HEK293 (cell line): Measurements from ENCODE around the gene RGL3.

Experiments
- CTCF ChIA-PET: fragments of 350-600 bp; formaldehyde crosslinking; extraction: SDS; loops from one replicate; lab custom pipeline; 2021; ENCODE audit warnings: antibody characterized with exemption; lab: Yijun Ruan, JAX
- POLR2A ChIA-PET: fragments of 300-600 bp; formaldehyde crosslinking; extraction: SDS; loops from one replicate; lab custom pipeline; 2020; ENCODE audit warnings: antibody characterized with exemption, inconsistent platforms; lab: Yijun Ruan, JAX
- H3K27ac ChIP-seq: fragments of 200-500 bp; sonication (Bioruptor generic); 2 replicates; pipeline ENCODE4 v1.5.1; 2014; ENCODE audit warnings: low read depth, low read length, control low read depth, inconsistent platforms; ENCODE audit errors: extremely low read depth
- H3K36me3 ChIP-seq, 2 experiments: fragments of 200-500 bp in 1 of 2; sonication (Bioruptor generic) in 1 of 2; 1 replicate in 1 of 2; 2 replicates in 1 of 2; pipeline ENCODE4 v1.5.1; 2014 to 2017; ENCODE audit warnings: inconsistent platforms in 2 of 2, low read length in 2 of 2; ENCODE audit not compliant: control insufficient read depth in 2 of 2, insufficient read depth in 1 of 2
- H3K4me1 ChIP-seq: fragments of 200-500 bp; sonication (Bioruptor generic); 2 replicates; pipeline ENCODE4 v1.5.1; 2014; ENCODE audit warnings: mild to moderate bottlenecking, low read length, inconsistent platforms; ENCODE audit not compliant: control insufficient read depth, insufficient read depth
- H3K4me3 ChIP-seq: 2 replicates; pipeline ENCODE4 v1.5.1; 2011; ENCODE audit warnings: low read depth, mild to moderate bottlenecking, control low read depth, low read length, moderate library complexity
- H3K9me3 ChIP-seq: fragments of 200-500 bp; sonication (Bioruptor generic); 2 replicates; pipeline ENCODE4 v1.5.1; 2014; ENCODE audit warnings: low read depth, low read length, inconsistent platforms; ENCODE audit not compliant: control insufficient read depth, insufficient read depth
- KLF10 ChIP-seq: fragments of 450-650 bp; IDR thresholded peaks from 2 replicates; pipeline ENCODE4 v1.5.1; 2018; ENCODE audit warnings: missing biosample characterization, mild to moderate bottlenecking, missing genetic modification characterization
- KLF8 ChIP-seq: fragments of 450-650 bp; formaldehyde crosslinking; IDR thresholded peaks from 2 replicates; pipeline ENCODE4 v1.5.1; 2016; ENCODE audit warnings: missing biosample characterization, missing genetic modification characterization
- MEIS1 ChIP-seq: sonication (generic); formaldehyde crosslinking; IDR thresholded peaks from 2 replicates; pipeline ENCODE4 v1.8.1; 2022; ENCODE audit warnings: missing genetic modification reagents, mild to moderate bottlenecking, borderline replicate concordance
- REPIN1 ChIP-seq: fragments of 450-650 bp; formaldehyde crosslinking; IDR thresholded peaks from 2 replicates; pipeline ENCODE4 v1.5.1; 2017; ENCODE audit warnings: missing biosample characterization, missing genetic modification characterization, low read depth
- ZBTB48 ChIP-seq: fragments of 450-650 bp; formaldehyde crosslinking; IDR thresholded peaks from 2 replicates; pipeline ENCODE4 v1.5.1; 2016; ENCODE audit warnings: missing biosample characterization, missing genetic modification characterization
- ZNF211 ChIP-seq: fragments of 450-650 bp; formaldehyde crosslinking; IDR thresholded peaks from 2 replicates; pipeline ENCODE4 v1.5.1; 2016; ENCODE audit warnings: low read depth, missing biosample characterization, missing genetic modification characterization
- ZNF214 ChIP-seq: fragments of 450-650 bp; formaldehyde crosslinking; IDR thresholded peaks from 2 replicates; pipeline ENCODE4 v1.5.1; 2017; ENCODE audit warnings: missing biosample characterization, mild to moderate bottlenecking, missing genetic modification characterization, borderline replicate concordance
- ZNF223 ChIP-seq: fragments of 450-650 bp; formaldehyde crosslinking; IDR thresholded peaks from 2 replicates; pipeline ENCODE4 v1.5.1; 2016; ENCODE audit warnings: missing biosample characterization, missing genetic modification characterization
- ZNF324 ChIP-seq: fragments of 450-650 bp; formaldehyde crosslinking; IDR thresholded peaks from 2 replicates; pipeline ENCODE4 v1.5.1; 2016; ENCODE audit warnings: missing biosample characterization, missing genetic modification characterization
- ZNF350 ChIP-seq: fragments of 450-650 bp; formaldehyde crosslinking; IDR thresholded peaks from 2 replicates; pipeline ENCODE4 v1.5.0; 2017; ENCODE audit warnings: missing biosample characterization, mild to moderate bottlenecking, missing genetic modification characterization
- ZNF366 ChIP-seq: fragments of 450-650 bp; formaldehyde crosslinking; conservative IDR thresholded peaks from 2 replicates; pipeline ENCODE4 v1.5.1; 2016; ENCODE audit warnings: missing biosample characterization, missing genetic modification characterization
- ZNF404 ChIP-seq: fragments of 450-650 bp; formaldehyde crosslinking; IDR thresholded peaks from 2 replicates; pipeline ENCODE4 v1.5.1; 2017; ENCODE audit warnings: missing biosample characterization, missing genetic modification characterization
- ZNF433 ChIP-seq: fragments of 450-650 bp; formaldehyde crosslinking; IDR thresholded peaks from 2 replicates; pipeline ENCODE4 v1.5.1; 2016; ENCODE audit warnings: missing biosample characterization, missing genetic modification characterization, low read depth
- ZNF510 ChIP-seq: fragments of 450-650 bp; formaldehyde crosslinking; IDR thresholded peaks from 2 replicates; pipeline ENCODE4 v1.5.1; 2018; ENCODE audit warnings: mild to moderate bottlenecking, missing genetic modification characterization, missing biosample characterization; ENCODE audit not compliant: insufficient replicate concordance
- ZNF785 ChIP-seq: fragments of 450-650 bp; formaldehyde crosslinking; IDR thresholded peaks from 2 replicates; pipeline ENCODE4 v1.5.1; 2016; ENCODE audit warnings: missing biosample characterization, missing genetic modification characterization
- ZNF830 ChIP-seq: fragments of 450-650 bp; IDR thresholded peaks from 2 replicates; pipeline ENCODE4 v1.5.0; 2018; ENCODE audit warnings: missing biosample characterization, missing genetic modification characterization, low read depth, mild to moderate bottlenecking, moderate library complexity
- ZNF843 ChIP-seq: fragments of 450-650 bp; formaldehyde crosslinking; IDR thresholded peaks from 2 replicates; pipeline ENCODE4 v1.5.1; 2016; ENCODE audit warnings: missing biosample characterization, missing genetic modification characterization
- ZSCAN30 ChIP-seq: fragments of 450-650 bp; IDR thresholded peaks from 2 replicates; pipeline ENCODE4 v1.5.1; 2018; ENCODE audit warnings: missing biosample characterization, mild to moderate bottlenecking, missing genetic modification characterization, moderate library complexity
- TF ChIP-seq, protein P1 (sequence below): fragments of 450-650 bp; formaldehyde crosslinking; IDR thresholded peaks from 2 replicates; pipeline ENCODE4 v1.5.1; 2016; ENCODE audit warnings: missing biosample characterization, missing genetic modification characterization
- TF ChIP-seq, protein P2 (sequence below): fragments of 450-650 bp; formaldehyde crosslinking; optimal IDR thresholded peaks from 2 replicates; pipeline ENCODE3; 2016; ENCODE audit warnings: missing biosample characterization, mild to moderate bottlenecking, missing genetic modification characterization
- TF ChIP-seq, protein P3 (sequence below): fragments of 450-650 bp; formaldehyde crosslinking; IDR thresholded peaks from 2 replicates; pipeline ENCODE4 v1.5.1; 2016; ENCODE audit warnings: missing biosample characterization, missing genetic modification characterization
- TF ChIP-seq, protein P4 (sequence below): fragments of 450-650 bp; formaldehyde crosslinking; IDR thresholded peaks from 2 replicates; pipeline ENCODE4 v1.5.1; 2016; ENCODE audit warnings: missing biosample characterization, missing genetic modification characterization
- TF ChIP-seq, protein P5 (sequence below): fragments of 450-650 bp; formaldehyde crosslinking; IDR thresholded peaks from 2 replicates; pipeline ENCODE4 v1.5.1; 2017; ENCODE audit warnings: missing biosample characterization, missing genetic modification characterization
- TF ChIP-seq, protein P6 (sequence below): fragments of 450-650 bp; formaldehyde crosslinking; IDR thresholded peaks from 2 replicates; pipeline ENCODE4 v1.5.1; 2017; ENCODE audit warnings: missing biosample characterization, missing genetic modification characterization

The RGL3 gene

DNA sequence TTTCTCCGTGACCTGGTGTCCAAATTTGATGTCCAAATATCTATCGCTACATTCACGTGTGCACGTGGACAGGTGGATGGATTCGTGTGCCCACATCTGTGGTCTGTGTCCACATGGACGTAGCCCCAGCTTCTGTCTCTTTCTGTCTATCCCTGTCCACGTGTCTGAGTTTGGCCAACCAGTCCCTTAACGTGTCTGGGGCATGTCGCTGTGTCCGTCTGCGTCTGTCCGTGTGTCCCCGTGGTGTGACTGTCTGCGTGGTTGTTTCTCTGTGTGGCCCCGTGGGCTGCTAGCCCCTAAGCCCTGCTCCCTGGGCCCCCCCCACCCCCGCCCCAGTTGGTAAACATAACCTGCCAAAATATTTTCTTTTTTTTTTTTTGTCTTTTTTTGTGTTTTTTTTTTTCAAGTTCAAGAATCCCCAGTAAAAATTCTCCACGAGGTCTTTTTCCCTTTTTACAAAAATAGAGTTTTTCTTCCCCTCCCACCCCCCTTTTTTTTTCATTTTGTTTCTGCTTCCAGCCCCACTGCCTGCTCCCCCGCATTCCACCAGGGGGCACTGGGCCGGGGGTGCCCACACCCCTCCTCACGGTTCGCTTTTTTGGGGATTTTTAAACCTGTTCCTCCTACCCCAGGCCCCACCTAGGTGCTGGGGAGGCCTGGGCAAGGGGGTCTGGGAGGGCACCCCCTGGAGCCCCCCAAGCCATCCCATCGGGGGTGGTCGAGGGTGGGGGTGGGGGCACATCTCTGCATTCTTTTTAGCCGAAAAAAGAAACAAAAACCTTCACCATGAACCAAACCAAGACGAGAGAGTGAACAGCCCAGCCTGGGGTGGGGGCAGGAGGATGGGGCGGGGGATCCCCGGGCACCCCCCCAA lies 34.6 kb upstream of the RGL3 start:
- ChIA-PET CTCF (interaction anchor here (1.6 kb wide), 1 partner anchor 29 kb away, joined by 6 read pairs; no protein-coding TSS in a partner anchor), POLR2A (no interaction called here)
- no peak overlapping the region for H3K4me3 ChIP-seq
- H3K4me1 ChIP-seq: no peaks in the 10 kb centered on the region
- H3K36me3 ChIP-seq: peaks cover 10 to 16% of the 10 kb centered on the region in 2 experiments; a peak in 2 of 3 replicates
- no peak overlapping the region for H3K27ac ChIP-seq
- no peaks in the 10 kb centered on the region for H3K9me3 ChIP-seq
- TF ChIP-seq ZNF366 (peak; percentile 42), ZNF510 (no peak), KLF10 (tag by site-specific recombination) (no peak), ZBTB48 (tag by site-specific recombination) (0 out of 2 replicates have a peak, but pooled peaks have one; percentile 27), REPIN1 (tag by site-specific recombination) (no peak), ZNF433 (no peak), ZNF324 (tag by site-specific recombination) (no peak), ZNF214 (tag by site-specific recombination) (no peak), ZNF785 (tag by site-specific recombination) (no peak), ZNF211 (tag by site-specific recombination) (no peak), ZNF350 (no peak), ZSCAN30 (tag by site-specific recombination) (no peak), ZNF404 (tag by site-specific recombination) (no peak), KLF8 (tag by site-specific recombination) (no peak), MEIS1 (CRISPR knock-in tag) (no peak), ZNF223 (tag by site-specific recombination) (no peak), ZNF843 (tag by site-specific recombination) (no peak), ZNF830 (no peak)
- TF ChIP-seq, protein P1, sequence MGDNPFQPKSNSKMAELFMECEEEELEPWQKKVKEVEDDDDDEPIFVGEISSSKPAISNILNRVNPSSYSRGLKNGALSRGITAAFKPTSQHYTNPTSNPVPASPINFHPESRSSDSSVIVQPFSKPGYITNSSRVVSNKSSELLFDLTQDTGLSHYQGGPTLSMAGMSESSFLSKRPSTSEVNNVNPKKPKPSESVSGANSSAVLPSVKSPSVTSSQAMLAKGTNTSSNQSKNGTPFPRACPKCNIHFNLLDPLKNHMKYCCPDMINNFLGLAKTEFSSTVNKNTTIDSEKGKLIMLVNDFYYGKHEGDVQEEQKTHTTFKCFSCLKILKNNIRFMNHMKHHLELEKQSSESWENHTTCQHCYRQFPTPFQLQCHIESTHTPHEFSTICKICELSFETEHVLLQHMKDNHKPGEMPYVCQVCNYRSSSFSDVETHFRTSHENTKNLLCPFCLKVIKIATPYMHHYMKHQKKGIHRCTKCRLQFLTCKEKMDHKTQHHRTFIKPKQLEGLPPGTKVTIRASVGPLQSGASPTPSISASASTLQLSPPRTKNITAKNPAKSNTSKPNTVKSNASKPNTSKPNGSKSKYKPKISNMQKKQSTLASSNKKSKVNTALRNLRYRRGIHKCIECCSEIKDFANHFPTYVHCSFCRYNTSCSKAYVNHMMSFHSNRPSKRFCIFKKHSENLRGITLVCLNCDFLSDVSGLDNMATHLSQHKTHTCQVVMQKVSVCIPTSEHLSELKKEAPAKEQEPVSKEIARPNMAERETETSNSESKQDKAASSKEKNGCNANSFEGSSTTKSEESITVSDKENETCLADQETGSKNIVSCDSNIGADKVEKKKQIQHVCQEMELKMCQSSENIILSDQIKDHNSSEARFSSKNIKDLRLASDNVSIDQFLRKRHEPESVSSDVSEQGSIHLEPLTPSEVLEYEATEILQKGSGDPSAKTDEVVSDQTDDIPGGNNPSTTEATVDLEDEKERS (tag by site-specific recombination): no peak
- TF ChIP-seq, protein P2, sequence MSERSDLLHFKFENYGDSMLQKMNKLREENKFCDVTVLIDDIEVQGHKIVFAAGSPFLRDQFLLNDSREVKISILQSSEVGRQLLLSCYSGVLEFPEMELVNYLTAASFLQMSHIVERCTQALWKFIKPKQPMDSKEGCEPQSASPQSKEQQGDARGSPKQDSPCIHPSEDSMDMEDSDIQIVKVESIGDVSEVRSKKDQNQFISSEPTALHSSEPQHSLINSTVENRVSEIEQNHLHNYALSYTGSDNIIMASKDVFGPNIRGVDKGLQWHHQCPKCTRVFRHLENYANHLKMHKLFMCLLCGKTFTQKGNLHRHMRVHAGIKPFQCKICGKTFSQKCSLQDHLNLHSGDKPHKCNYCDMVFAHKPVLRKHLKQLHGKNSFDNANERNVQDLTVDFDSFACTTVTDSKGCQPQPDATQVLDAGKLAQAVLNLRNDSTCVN: no peak
- TF ChIP-seq, protein P3, sequence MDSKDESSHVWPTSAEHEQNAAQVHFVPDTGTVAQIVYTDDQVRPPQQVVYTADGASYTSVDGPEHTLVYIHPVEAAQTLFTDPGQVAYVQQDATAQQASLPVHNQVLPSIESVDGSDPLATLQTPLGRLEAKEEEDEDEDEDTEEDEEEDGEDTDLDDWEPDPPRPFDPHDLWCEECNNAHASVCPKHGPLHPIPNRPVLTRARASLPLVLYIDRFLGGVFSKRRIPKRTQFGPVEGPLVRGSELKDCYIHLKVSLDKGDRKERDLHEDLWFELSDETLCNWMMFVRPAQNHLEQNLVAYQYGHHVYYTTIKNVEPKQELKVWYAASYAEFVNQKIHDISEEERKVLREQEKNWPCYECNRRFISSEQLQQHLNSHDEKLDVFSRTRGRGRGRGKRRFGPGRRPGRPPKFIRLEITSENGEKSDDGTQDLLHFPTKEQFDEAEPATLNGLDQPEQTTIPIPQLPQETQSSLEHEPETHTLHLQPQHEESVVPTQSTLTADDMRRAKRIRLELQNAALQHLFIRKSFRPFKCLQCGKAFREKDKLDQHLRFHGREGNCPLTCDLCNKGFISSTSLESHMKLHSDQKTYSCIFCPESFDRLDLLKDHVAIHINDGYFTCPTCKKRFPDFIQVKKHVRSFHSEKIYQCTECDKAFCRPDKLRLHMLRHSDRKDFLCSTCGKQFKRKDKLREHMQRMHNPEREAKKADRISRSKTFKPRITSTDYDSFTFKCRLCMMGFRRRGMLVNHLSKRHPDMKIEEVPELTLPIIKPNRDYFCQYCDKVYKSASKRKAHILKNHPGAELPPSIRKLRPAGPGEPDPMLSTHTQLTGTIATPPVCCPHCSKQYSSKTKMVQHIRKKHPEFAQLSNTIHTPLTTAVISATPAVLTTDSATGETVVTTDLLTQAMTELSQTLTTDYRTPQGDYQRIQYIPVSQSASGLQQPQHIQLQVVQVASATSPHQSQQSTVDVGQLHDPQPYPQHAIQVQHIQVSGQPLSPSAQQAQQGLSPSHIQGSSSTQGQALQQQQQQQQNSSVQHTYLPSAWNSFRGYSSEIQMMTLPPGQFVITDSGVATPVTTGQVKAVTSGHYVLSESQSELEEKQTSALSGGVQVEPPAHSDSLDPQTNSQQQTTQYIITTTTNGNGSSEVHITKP: 0 out of 2 replicates have a peak, but pooled peaks have one; percentile 14
- TF ChIP-seq, protein P4, sequence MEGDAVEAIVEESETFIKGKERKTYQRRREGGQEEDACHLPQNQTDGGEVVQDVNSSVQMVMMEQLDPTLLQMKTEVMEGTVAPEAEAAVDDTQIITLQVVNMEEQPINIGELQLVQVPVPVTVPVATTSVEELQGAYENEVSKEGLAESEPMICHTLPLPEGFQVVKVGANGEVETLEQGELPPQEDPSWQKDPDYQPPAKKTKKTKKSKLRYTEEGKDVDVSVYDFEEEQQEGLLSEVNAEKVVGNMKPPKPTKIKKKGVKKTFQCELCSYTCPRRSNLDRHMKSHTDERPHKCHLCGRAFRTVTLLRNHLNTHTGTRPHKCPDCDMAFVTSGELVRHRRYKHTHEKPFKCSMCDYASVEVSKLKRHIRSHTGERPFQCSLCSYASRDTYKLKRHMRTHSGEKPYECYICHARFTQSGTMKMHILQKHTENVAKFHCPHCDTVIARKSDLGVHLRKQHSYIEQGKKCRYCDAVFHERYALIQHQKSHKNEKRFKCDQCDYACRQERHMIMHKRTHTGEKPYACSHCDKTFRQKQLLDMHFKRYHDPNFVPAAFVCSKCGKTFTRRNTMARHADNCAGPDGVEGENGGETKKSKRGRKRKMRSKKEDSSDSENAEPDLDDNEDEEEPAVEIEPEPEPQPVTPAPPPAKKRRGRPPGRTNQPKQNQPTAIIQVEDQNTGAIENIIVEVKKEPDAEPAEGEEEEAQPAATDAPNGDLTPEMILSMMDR: 0 out of 2 replicates have a peak, but pooled peaks have one; percentile 19
- TF ChIP-seq, protein P5, sequence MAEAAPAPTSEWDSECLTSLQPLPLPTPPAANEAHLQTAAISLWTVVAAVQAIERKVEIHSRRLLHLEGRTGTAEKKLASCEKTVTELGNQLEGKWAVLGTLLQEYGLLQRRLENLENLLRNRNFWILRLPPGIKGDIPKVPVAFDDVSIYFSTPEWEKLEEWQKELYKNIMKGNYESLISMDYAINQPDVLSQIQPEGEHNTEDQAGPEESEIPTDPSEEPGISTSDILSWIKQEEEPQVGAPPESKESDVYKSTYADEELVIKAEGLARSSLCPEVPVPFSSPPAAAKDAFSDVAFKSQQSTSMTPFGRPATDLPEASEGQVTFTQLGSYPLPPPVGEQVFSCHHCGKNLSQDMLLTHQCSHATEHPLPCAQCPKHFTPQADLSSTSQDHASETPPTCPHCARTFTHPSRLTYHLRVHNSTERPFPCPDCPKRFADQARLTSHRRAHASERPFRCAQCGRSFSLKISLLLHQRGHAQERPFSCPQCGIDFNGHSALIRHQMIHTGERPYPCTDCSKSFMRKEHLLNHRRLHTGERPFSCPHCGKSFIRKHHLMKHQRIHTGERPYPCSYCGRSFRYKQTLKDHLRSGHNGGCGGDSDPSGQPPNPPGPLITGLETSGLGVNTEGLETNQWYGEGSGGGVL (tag by site-specific recombination): no peak
- TF ChIP-seq, protein P6, sequence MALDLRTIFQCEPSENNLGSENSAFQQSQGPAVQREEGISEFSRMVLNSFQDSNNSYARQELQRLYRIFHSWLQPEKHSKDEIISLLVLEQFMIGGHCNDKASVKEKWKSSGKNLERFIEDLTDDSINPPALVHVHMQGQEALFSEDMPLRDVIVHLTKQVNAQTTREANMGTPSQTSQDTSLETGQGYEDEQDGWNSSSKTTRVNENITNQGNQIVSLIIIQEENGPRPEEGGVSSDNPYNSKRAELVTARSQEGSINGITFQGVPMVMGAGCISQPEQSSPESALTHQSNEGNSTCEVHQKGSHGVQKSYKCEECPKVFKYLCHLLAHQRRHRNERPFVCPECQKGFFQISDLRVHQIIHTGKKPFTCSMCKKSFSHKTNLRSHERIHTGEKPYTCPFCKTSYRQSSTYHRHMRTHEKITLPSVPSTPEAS (tag by site-specific recombination): no peak
